Measurements from ENCODE around the gene ARFGAP1. TPM values are rescaled to one million over a fixed set of nuclear protein-coding genes. Genes with fewer than 3 reads are reported as not detected.

Gene ARFGAP1
- total and polyA plus RNA-seq, 10 of the 15 experiments (the other 5 are each of a cell fraction or from before 2014, with no cell fraction given), result 0.45 to 79.9 (median 30.8) TPM

DNA sequence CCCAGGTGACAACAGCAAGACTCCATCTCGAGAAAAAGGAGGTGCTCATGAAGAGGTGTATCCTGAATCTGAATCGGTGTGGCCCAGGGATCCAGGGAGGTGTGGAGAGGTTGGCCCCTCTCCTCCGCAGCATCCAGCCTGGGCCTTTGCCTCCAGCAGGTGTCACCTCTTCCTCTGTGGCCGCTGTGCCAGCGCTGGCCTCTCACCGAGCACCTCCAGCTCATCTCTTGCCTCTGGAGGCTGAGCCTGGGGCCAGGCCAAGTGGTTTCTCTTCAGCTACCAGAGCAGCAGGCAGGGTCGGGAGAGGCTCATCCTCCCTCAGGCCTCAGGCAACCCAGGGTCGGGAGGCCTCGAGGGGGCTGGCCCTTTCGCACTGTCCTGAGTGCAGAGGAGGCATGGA lies 19.2 kb downstream of the ARFGAP1 start:
- H3K4me3 ChIP-seq, result no peak overlapping the region
- in situ Hi-C loops (cut with MboI), result no loop called here
- H3K9ac ChIP-seq (ENCODE audit: control insufficient read depth, insufficient read depth, low read length), result no peak overlapping the region
- ATAC-seq (no peak), DNase-seq (ENCODE audit: low read depth, low spot score) (no peak), FAIRE-seq (no peak)
- 67% methylated on average over 10 of the region's 10 CpGs for WGBS (ENCODE audit: insufficient coverage, insufficient replicate concordance, low lambda C conversion rate, missing lambda C conversion rate)
- ChIA-PET SMC1A (ENCODE audit: uncharacterized antibody, unreplicated experiment) (interaction anchor here (0.7 kb wide), 1 partner anchor 851 kb away, joined by 3 read pairs; no protein-coding TSS in a partner anchor), RAD21 (ENCODE audit: unreplicated experiment) (no interaction called here), CTCF (interaction anchor here (1.3 to 3.1 kb wide), 3 partner anchors 11 to 109 kb away, joined by 3 to 19 read pairs (median 5); no protein-coding TSS in a partner anchor), POLR2A (no interaction called here)
- H3K27ac ChIP-seq (ENCODE audit: control insufficient read depth, insufficient read depth), result no peak overlapping the region
- no peak overlapping the region for H2AFZ ChIP-seq (ENCODE audit: control insufficient read depth, low read depth, low read length)
- intact Hi-C loops (cut with micrococcal nuclease; ENCODE audit: unreplicated experiment), result no loop called here
- H3K4me1 ChIP-seq (ENCODE audit: control insufficient read depth, insufficient read depth, low read length), result no peaks in the 10 kb centered on the region
- no peak overlapping the region for H3K4me2 ChIP-seq (ENCODE audit: control insufficient read depth, insufficient read depth)
- H3K79me2 ChIP-seq (ENCODE audit: control insufficient read depth, insufficient read depth, low read length), result no peaks in the 10 kb centered on the region
- no TSS peak for BruUV-seq (replicated peaks)
- H4K20me1 ChIP-seq (ENCODE audit: control insufficient read depth, insufficient read depth), result no peaks in the 10 kb centered on the region
- no peaks in the 10 kb centered on the region for H3K9me3 ChIP-seq (replicated peaks; ENCODE audit: control insufficient read depth, insufficient read depth, low read length)
- H3K27me3 ChIP-seq (replicated peaks in 1 of 2; ENCODE audit: control insufficient read depth in 2 of 2, insufficient read depth in 2 of 2, low read length in 1 of 2), result no peaks in the 10 kb centered on the region; a peak in 1 of 4 replicates
- H3K36me3 ChIP-seq (ENCODE audit: control insufficient read depth in 2 of 2, insufficient read depth in 2 of 2, low read length in 1 of 2), result peaks cover 2 to 4% of the 10 kb centered on the region in 2 experiments; a peak in 3 of 4 replicates
- TF ChIP-seq TCF12 (IDR thresholded peaks at IDR 0.05; ENCODE audit: low read depth, low read length), result no peak
- no peak for TF ChIP-seq REST (IDR thresholded peaks at IDR 0.05; ENCODE audit: low read depth, low read length)
- no peak for TF ChIP-seq ZSCAN29 (IDR thresholded peaks at IDR 0.05)
- TF ChIP-seq SMARCA5 (IDR thresholded peaks at IDR 0.05), result no peak
- no peak for TF ChIP-seq MEF2A (IDR thresholded peaks at IDR 0.05; ENCODE audit: insufficient read depth, low read depth, low read length)
- TF ChIP-seq LARP7 (IDR thresholded peaks at IDR 0.05), result no peak
- TF ChIP-seq NFYA (IDR thresholded peaks at IDR 0.05; ENCODE audit: borderline replicate concordance, low read depth, low read length), result no peak
- TF ChIP-seq MTA3 (IDR thresholded peaks at IDR 0.05; ENCODE audit: borderline replicate concordance, low read length), result no peak
- no peak for TF ChIP-seq ZNF217 (IDR thresholded peaks at IDR 0.05)
- no peak for TF ChIP-seq SUPT20H (IDR thresholded peaks at IDR 0.05; ENCODE audit: borderline replicate concordance, control insufficient read depth, low read depth, low read length)
- no peak for TF ChIP-seq CEBPB (IDR thresholded peaks at IDR 0.05; ENCODE audit: borderline replicate concordance in 1 of 2, low read depth in 2 of 2, low read length in 2 of 2)
- no peak for TF ChIP-seq BHLHE40 (IDR thresholded peaks at IDR 0.05; ENCODE audit: borderline replicate concordance in 1 of 2, low read depth in 2 of 2, low read length in 1 of 2)
- TF ChIP-seq TAF1 (IDR thresholded peaks at IDR 0.05; ENCODE audit: borderline replicate concordance, low read depth, low read length), result no peak
- TF ChIP-seq BRCA1 (IDR thresholded peaks at IDR 0.05; ENCODE audit: low read depth, low read length), result no peak
- TF ChIP-seq RCOR1 (conservative IDR thresholded peaks at IDR 0.05; ENCODE audit: low read depth, low read length), result no peak
- no peak for TF ChIP-seq KLF5 (IDR thresholded peaks at IDR 0.05; ENCODE audit: partially characterized antibody)
- TF ChIP-seq, protein P1, sequence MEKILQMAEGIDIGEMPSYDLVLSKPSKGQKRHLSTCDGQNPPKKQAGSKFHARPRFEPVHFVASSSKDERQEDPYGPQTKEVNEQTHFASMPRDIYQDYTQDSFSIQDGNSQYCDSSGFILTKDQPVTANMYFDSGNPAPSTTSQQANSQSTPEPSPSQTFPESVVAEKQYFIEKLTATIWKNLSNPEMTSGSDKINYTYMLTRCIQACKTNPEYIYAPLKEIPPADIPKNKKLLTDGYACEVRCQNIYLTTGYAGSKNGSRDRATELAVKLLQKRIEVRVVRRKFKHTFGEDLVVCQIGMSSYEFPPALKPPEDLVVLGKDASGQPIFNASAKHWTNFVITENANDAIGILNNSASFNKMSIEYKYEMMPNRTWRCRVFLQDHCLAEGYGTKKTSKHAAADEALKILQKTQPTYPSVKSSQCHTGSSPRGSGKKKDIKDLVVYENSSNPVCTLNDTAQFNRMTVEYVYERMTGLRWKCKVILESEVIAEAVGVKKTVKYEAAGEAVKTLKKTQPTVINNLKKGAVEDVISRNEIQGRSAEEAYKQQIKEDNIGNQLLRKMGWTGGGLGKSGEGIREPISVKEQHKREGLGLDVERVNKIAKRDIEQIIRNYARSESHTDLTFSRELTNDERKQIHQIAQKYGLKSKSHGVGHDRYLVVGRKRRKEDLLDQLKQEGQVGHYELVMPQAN (conservative IDR thresholded peaks at IDR 0.05), result no peak
- no peak for TF ChIP-seq SP1 (IDR thresholded peaks at IDR 0.05; ENCODE audit: low read depth, low read length)
- TF ChIP-seq ATF7 (IDR thresholded peaks at IDR 0.05; ENCODE audit: low read depth), result no peak

Data from GM12878 (cell line).